ENCODE results near the gene GRK4.

DNA sequence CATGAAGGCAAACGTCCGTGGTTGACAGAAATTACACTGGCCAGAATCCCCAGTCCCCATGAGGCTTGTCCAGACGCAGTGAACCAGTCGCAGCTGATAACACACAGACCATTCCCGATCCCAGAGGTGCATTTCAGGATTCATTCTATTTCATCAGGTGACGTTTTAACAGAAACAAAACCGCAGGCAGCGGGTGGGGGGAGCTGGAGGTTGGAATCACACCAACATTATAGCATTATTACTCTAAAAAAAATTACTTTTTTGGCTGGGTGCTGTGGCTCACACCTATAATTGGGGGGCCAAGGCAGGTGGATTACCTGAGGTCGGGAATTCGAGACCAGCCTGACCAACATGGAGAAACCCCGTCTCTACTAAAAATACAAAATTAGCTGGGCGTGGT is 25.4 kb upstream of the GRK4 start:
- TF ChIP-seq POLR2AphosphoS5 (IDR thresholded peaks at IDR 0.05) (no peak), POLR2A (IDR thresholded peaks at IDR 0.05) (no peak)
- TF ChIP-seq, protein P1, sequence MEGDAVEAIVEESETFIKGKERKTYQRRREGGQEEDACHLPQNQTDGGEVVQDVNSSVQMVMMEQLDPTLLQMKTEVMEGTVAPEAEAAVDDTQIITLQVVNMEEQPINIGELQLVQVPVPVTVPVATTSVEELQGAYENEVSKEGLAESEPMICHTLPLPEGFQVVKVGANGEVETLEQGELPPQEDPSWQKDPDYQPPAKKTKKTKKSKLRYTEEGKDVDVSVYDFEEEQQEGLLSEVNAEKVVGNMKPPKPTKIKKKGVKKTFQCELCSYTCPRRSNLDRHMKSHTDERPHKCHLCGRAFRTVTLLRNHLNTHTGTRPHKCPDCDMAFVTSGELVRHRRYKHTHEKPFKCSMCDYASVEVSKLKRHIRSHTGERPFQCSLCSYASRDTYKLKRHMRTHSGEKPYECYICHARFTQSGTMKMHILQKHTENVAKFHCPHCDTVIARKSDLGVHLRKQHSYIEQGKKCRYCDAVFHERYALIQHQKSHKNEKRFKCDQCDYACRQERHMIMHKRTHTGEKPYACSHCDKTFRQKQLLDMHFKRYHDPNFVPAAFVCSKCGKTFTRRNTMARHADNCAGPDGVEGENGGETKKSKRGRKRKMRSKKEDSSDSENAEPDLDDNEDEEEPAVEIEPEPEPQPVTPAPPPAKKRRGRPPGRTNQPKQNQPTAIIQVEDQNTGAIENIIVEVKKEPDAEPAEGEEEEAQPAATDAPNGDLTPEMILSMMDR (IDR thresholded peaks at IDR 0.05), result no peak

Measured in upper lobe of left lung (tissue), 4 donors.